Globus pallidus (tissue), 1 donor: ENCODE data around the gene CCDC117.

Experiments used
- DNase-seq: peaks from one replicate; pipeline ENCODE4 v3.0.0-alpha.2; 2015; ENCODE audit warnings: low spot score

Gene CCDC117

GRCh38 chr22:28830441-28830840, 57.9 kb downstream of the CCDC117 start:
- DNase-seq = no peak

GRCh38 chr22:28831140-28832072, 58.9 kb downstream of the CCDC117 start:
- no peak for DNase-seq

GRCh38 chr22:28832731-28833130, 60.2 kb downstream of the CCDC117 start:
- DNase-seq = no peak

GRCh38 chr22:28833276-28833923, 60.9 kb downstream of the CCDC117 start:
- no peak for DNase-seq

GRCh38 chr22:28835630-28836189, 63.2 kb downstream of the CCDC117 start:
- DNase-seq = no peak

- no peak for DNase-seq
Observed at GRCh38 chr22:28837640-28838039, 65.1 kb downstream of the CCDC117 start.
